Vagina (tissue), 2 donors: Measurements from ENCODE around the gene ARSB. TPM values are rescaled to one million over a fixed set of nuclear protein-coding genes. Genes with fewer than 3 reads are reported as not detected.
"Not testable (repeated sequence)": the region's sequence is repeated elsewhere in the genome, so short reads cannot be mapped to it uniquely, and the experiment has no call there.

Source experiments
- DNase-seq, 2 donors: peaks; one replicate each; pipeline ENCODE4 v3.0.0-alpha.2; 2017; ENCODE audit errors: extremely low spot score in 2 of 2
- H3K27ac ChIP-seq: fragments of 200-600 bp; sonication (generic); one replicate; pipeline ENCODE4 v1.5.1; 2019
- H3K27me3 ChIP-seq: fragments of 200-600 bp; sonication (generic); one replicate; pipeline ENCODE4 v1.5.1; 2019
- H3K36me3 ChIP-seq, 2 donors: fragments of 200-600 bp; sonication (generic); one replicate each; pipeline ENCODE4 v1.5.1; 2017 to 2019
- H3K4me1 ChIP-seq: fragments of 200-600 bp; sonication (generic); one replicate; pipeline ENCODE4 v1.5.1; 2019
- H3K4me3 ChIP-seq, 2 donors: fragments of 200-600 bp; sonication (generic); 1 replicate in 1 of 2; 2 replicates in 1 of 2; pipeline ENCODE4 v1.5.1; 2016 to 2019
- H3K9me3 ChIP-seq: fragments of 200-600 bp; sonication (generic); one replicate; pipeline ENCODE4 v1.5.1; 2019
- POLR2A ChIP-seq, 2 donors: fragments of 450-650 bp; IDR thresholded peaks; one replicate each; pipeline ENCODE4 v1.6.1; 2017; ENCODE audit warnings: antibody characterized with exemption in 2 of 2, mild to moderate bottlenecking in 2 of 2, moderate library complexity in 2 of 2
- POLR2AphosphoS5 ChIP-seq, 2 donors: sonication (generic); formaldehyde crosslinking; IDR thresholded peaks; one replicate each; pipeline ENCODE4 v1.9.0; 2017; ENCODE audit warnings: antibody characterized with exemption in 2 of 2, mild to moderate bottlenecking in 2 of 2, low read depth in 1 of 2; ENCODE audit not compliant: insufficient read depth in 1 of 2
- intact Hi-C: fragments of 100-400 bp; cut with DNase I; formaldehyde crosslinking; loops from one replicate; pipeline ENCODE4 v1.15.1; 2023
- total RNA-seq: library from RNA; depleted of rRNA; stranded (reverse); fragments of >200 nt; gene quantifications from one replicate; pipeline ENCODE4 v1.2.3, GENCODE V29; 2016
- TF ChIP-seq, protein P1 (sequence below), 3 experiments: fragments of 450-650 bp in 2 of 3; fragments of 200-600 bp in 1 of 3; sonication (generic) in 1 of 3; IDR thresholded peaks; one replicate each; pipeline ENCODE4 v1.5.1; 2017 to 2019; ENCODE audit warnings: antibody characterized with exemption in 3 of 3, mild to moderate bottlenecking in 2 of 3, moderate library complexity in 2 of 3

The ARSB gene
- total RNA-seq, 1 donor from 2014 or later, result 12.3 TPM

DNA sequence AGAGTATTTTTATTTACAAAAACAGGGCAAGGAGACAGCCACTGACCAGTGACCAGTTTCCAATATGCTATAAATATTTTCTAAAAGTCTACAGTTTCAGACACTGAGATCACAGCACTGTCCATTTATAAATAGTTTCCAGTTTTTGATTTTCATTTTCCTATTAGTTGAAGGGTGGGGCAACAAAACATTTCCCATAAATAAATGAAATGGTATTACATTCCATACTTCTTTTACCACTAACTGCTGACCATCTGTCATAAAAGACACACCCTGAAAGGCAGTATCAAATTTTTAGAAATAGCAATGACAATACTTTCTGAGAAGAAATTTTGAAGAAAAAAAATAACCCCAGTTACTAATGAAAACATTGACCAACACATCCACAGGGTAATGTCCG lies 126.7 kb downstream of the ARSB start:
- H3K27ac ChIP-seq, result no peak overlapping the region
- H3K27me3 ChIP-seq, result no peaks in the 10 kb centered on the region
- no peaks in the 10 kb centered on the region for H3K9me3 ChIP-seq
- DNase-seq, result no peak
- H3K4me3 ChIP-seq, result no peak overlapping the region
- no peak for TF ChIP-seq POLR2AphosphoS5 (IDR thresholded peaks at IDR 0.05; ENCODE audit: insufficient read depth in 1 of 2, low read depth in 1 of 2)
- intact Hi-C loops, result no loop called here
- no peaks in the 10 kb centered on the region for H3K36me3 ChIP-seq
- no peaks in the 10 kb centered on the region for H3K4me1 ChIP-seq

DNA sequence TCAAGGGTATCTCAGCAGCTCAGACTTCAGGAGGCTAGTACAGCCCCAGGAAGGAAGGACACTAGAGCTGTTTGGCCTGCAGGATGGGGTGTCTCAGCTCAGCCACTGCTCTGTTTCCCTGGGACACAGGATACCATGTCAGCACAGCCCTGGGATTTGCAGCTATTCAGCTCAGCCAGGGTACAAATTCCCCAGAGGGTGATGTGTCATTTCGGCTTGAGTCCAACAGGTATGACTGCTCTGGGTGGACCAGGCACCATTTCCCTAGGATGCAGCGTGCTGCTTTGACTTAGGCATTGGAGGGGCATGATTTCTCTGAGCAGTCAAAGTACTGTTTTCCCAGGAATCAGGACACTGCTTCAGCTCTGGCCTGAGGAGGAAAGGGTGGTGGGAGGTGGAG lies 130.1 kb downstream of the ARSB start:
- no peak for DNase-seq
- H3K36me3 ChIP-seq, result no peaks in the 10 kb centered on the region
- intact Hi-C loops, result no loop called here
- H3K4me1 ChIP-seq, result no peaks in the 10 kb centered on the region
- H3K27me3 ChIP-seq, result no peaks in the 10 kb centered on the region
- no peak overlapping the region for H3K27ac ChIP-seq
- H3K4me3 ChIP-seq, result no peak overlapping the region
- no peak for TF ChIP-seq POLR2AphosphoS5 (IDR thresholded peaks at IDR 0.05; ENCODE audit: insufficient read depth in 1 of 2, low read depth in 1 of 2)
- TF ChIP-seq POLR2A (IDR thresholded peaks at IDR 0.05), result no peak
- TF ChIP-seq, protein P1, sequence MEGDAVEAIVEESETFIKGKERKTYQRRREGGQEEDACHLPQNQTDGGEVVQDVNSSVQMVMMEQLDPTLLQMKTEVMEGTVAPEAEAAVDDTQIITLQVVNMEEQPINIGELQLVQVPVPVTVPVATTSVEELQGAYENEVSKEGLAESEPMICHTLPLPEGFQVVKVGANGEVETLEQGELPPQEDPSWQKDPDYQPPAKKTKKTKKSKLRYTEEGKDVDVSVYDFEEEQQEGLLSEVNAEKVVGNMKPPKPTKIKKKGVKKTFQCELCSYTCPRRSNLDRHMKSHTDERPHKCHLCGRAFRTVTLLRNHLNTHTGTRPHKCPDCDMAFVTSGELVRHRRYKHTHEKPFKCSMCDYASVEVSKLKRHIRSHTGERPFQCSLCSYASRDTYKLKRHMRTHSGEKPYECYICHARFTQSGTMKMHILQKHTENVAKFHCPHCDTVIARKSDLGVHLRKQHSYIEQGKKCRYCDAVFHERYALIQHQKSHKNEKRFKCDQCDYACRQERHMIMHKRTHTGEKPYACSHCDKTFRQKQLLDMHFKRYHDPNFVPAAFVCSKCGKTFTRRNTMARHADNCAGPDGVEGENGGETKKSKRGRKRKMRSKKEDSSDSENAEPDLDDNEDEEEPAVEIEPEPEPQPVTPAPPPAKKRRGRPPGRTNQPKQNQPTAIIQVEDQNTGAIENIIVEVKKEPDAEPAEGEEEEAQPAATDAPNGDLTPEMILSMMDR (IDR thresholded peaks at IDR 0.05), result no peak
- no peaks in the 10 kb centered on the region for H3K9me3 ChIP-seq

DNA sequence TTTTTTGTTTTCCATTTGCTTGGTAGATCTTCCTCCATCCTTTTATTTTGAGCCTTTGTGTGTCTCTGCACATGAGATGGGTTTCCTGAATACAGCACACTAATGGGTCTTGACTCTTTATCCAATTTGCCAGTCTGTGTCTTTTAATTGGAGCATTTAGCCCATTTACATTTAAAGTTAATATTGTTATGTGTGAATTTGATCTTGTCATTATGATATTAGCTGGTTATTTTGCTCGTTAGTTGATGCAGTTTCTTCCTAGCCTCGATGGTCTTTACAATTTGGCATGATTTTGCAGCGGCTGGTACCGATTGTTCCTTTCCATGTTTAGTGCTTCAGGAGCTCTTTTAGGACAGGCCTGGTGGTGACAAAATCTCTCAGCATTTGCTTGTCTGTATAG lies 133.2 kb downstream of the ARSB start:
- DNase-seq, H3K4me3 ChIP-seq, intact Hi-C loops, H3K36me3 ChIP-seq, H3K27me3 ChIP-seq, H3K9me3 ChIP-seq, H3K27ac ChIP-seq, H3K4me1 ChIP-seq: not testable (repeated sequence)

DNA sequence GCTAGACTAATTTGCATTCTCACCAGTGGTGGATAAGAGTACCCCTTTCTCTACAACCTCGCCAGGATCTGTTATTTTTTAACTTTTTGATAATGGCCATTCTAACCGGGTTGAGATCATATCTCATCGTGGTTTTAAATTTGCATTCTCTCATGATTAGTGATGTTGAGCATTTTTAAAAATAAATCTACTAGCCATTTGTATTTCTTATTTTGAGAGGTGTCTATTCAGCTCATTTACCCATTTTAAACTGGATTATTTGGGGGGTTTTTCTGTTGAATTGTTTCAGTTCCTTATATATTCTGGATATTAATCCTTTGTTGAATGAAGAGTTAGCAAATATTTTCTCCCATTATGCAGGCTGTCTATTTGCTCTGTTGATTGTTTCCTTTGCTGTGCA lies 139.6 kb downstream of the ARSB start:
- H3K27me3 ChIP-seq, result no peaks in the 10 kb centered on the region
- intact Hi-C loops, result no loop called here
- H3K9me3 ChIP-seq, result no peaks in the 10 kb centered on the region
- no peak for TF ChIP-seq POLR2AphosphoS5 (IDR thresholded peaks at IDR 0.05; ENCODE audit: insufficient read depth in 1 of 2, low read depth in 1 of 2)
- no peaks in the 10 kb centered on the region for H3K4me1 ChIP-seq
- no peak overlapping the region for H3K27ac ChIP-seq
- no peak overlapping the region for H3K4me3 ChIP-seq
- H3K36me3 ChIP-seq, result no peaks in the 10 kb centered on the region
- no peak for DNase-seq

DNA sequence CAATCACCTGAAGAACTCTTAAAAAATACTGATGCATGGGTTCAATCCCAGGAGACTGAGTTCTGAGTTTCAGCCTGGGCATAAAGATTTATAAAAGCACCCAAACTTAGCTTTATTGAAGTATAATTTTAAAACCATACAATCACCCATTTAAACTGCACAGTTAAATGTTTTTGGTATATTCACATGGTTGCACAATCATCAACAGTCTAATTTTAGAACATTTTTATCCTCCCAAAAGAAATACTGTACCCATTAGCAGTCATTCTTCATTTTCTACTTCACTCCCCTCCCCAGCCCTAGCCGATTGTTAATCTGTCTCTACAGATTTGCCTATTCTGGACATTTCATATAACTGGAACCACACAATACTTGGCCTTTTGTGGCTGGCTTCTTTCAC lies 141.7 kb downstream of the ARSB start:
- no peak overlapping the region for H3K27ac ChIP-seq
- no peaks in the 10 kb centered on the region for H3K36me3 ChIP-seq
- no peaks in the 10 kb centered on the region for H3K27me3 ChIP-seq
- H3K4me3 ChIP-seq, result no peak overlapping the region
- DNase-seq, result no peak
- no peak for TF ChIP-seq POLR2AphosphoS5 (IDR thresholded peaks at IDR 0.05; ENCODE audit: insufficient read depth in 1 of 2, low read depth in 1 of 2)
- TF ChIP-seq, protein P1 (IDR thresholded peaks at IDR 0.05), result no peak
- H3K4me1 ChIP-seq, result no peaks in the 10 kb centered on the region
- intact Hi-C loops, result no loop called here
- no peaks in the 10 kb centered on the region for H3K9me3 ChIP-seq

DNA sequence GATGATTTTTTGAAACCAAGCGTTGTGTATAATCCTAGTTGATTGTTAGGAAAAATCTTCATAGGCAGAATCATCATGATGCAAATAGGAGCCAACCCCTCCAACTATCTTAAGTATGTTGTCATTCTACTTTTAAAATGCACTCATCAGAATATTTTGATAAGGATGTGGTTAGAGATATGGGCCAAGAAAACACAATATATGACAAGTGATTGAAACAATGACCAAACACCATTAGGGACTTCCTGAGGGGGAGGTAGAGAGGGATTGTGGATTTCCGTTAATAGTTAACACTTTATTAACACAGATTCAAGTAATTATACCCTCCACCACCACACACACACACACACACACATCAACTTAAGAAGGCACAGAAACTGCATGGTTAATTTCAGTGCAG lies 143.3 kb downstream of the ARSB start:
- Histone ChIP-seq H3K36me3 (no peaks in the 10 kb centered on the region), H3K4me3 (no peak overlapping the region), H3K27ac (no peak overlapping the region), H3K4me1 (no peaks in the 10 kb centered on the region), H3K9me3 (no peaks in the 10 kb centered on the region), H3K27me3 (no peaks in the 10 kb centered on the region)
- intact Hi-C loops, result no loop called here
- TF ChIP-seq, protein P1 (IDR thresholded peaks at IDR 0.05), result no peak
- no peak for TF ChIP-seq POLR2AphosphoS5 (IDR thresholded peaks at IDR 0.05; ENCODE audit: insufficient read depth in 1 of 2, low read depth in 1 of 2)
- no peak for TF ChIP-seq POLR2A (IDR thresholded peaks at IDR 0.05)
- no peak for DNase-seq

DNA sequence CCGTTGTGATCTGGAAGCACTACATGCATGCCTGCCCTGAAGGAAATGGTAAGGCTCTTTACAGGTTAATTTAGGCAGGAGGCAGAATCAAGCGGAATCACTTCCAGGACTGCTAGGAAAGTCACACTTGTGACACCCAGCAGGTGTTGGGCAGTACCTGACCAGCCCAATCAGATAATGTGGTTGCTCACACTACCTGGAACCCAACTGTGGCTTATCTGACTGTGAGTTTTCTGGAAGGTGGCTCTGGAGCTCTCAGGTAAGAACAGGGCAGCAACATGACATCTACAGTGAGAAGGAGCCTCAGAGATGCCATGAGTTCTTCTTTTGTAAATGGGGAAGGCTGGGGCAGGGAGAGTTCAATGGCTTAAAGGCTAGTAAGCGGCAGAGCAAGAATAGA lies 146.4 kb downstream of the ARSB start:
- DNase-seq, result no peak
- H3K9me3 ChIP-seq, result no peaks in the 10 kb centered on the region
- H3K4me1 ChIP-seq, result no peaks in the 10 kb centered on the region
- no peak for TF ChIP-seq POLR2AphosphoS5 (IDR thresholded peaks at IDR 0.05; ENCODE audit: insufficient read depth in 1 of 2, low read depth in 1 of 2)
- TF ChIP-seq, protein P1 (IDR thresholded peaks at IDR 0.05), result no peak
- TF ChIP-seq POLR2A (IDR thresholded peaks at IDR 0.05), result no peak
- H3K27me3 ChIP-seq, result no peaks in the 10 kb centered on the region
- no peak overlapping the region for H3K27ac ChIP-seq
- intact Hi-C loops, result no loop called here
- no peaks in the 10 kb centered on the region for H3K36me3 ChIP-seq
- H3K4me3 ChIP-seq, result no peak overlapping the region
